GM03348 (cell line): ENCODE measurements around the gene EBLN1.

Experiments used
- DNase-seq: peaks from one replicate; pipeline ENCODE4 v3.0.0; 2012; ENCODE audit warnings: low spot score

Gene EBLN1

GRCh38 chr10:22217842-22218241, at the start of gene EBLN1:
TSS of gene EBLN1 (minus strand) at chr10:22218015. CDS start at chr10:22209983, 8,032 bp downstream.
- no peak for DNase-seq

- no peak for DNase-seq
Observed at GRCh38 chr10:22265839-22266537, 48.2 kb upstream of the EBLN1 start.

- DNase-seq: no peak
Observed at GRCh38 chr10:22263106-22263505, 45.3 kb upstream of the EBLN1 start.

DNA sequence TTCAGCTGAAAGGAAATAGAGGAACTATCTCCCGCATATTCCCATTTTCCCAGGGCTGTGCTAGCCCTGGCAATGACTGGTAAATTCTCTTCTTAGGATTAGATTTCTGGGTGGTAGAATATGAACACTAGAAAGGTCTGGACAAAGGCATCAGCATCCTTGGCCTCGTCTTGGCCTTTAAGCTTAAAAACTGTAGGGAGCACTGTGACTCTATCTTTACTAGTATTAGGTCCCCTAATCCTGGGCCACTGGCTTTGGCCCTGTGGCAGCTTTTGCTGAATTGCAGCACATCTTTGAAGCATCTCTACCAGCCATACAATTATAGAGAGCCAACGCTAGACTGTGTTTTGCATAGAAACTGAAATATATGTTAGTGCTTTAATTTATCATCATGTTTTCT, 41.5 kb upstream of the EBLN1 start:
- no peak for DNase-seq

DNA sequence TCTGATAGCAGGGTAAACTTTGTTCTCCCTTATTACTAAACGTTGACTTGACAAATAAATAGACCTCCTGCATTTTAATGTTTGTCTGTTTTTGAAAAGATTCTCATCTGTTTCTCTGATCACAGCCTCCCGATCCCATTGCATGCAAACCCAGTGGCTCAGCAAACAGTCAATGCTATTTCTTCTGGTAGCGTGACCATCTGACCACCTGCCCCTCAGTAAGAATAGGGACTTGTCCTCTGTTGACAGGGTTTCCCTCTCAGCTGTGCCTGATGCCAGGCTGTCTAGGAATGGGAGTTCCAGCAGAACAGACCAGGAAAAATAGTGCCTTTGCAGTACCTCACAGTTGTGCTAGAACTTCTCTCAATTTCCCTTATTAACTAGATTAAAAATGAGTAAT, 40.7 kb upstream of the EBLN1 start:
- DNase-seq: no peak

DNA sequence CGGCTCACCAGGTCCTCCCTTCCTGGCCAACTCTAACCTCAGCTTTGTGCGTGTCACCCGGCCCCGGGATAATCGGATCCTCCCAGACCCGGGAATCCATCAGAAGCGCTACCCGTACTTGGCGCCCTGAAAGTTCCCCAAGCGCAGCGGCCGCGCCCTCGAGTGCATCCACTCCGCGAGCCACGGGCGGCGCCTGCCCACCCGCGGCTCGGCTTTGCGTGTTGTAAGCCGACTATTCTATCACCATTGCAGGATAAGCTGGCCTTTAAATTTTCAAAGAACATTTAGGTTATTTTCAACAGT, 35.7 kb upstream of the EBLN1 start:
- no peak for DNase-seq

- DNase-seq: peak; percentile 60
Observed at GRCh38 chr10:22252801-22253579, 35.2 kb upstream of the EBLN1 start.

DNA sequence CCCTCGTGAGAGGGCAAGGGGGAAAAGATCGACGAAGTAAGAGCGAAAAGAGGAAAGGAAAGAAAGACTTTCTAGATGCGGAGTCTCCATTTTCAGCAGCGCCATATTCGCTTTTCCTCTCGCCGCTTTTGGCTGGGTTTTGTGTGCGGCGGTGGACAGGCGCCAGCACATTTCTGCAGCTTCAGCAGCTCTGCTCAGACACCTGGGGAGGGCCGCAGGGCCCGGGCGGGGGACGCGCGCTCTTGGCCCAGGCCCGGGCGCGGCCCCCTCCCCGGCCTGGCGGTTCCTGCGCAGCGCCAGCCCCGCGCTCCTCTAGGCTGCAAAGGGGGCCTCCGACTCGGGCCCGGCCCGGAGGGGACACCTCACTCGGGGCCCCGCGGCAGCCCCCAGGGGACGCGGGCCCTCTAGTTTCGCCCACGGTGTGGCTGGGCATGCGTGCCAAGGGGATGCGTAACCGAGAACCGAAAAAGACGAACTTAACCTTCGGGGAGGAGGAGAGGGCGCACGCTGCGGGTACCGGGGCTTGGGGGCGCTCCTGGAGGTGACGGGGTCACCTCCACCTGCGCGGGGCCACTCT, 34.5 kb upstream of the EBLN1 start:
- DNase-seq: peak; percentile 61

DNA sequence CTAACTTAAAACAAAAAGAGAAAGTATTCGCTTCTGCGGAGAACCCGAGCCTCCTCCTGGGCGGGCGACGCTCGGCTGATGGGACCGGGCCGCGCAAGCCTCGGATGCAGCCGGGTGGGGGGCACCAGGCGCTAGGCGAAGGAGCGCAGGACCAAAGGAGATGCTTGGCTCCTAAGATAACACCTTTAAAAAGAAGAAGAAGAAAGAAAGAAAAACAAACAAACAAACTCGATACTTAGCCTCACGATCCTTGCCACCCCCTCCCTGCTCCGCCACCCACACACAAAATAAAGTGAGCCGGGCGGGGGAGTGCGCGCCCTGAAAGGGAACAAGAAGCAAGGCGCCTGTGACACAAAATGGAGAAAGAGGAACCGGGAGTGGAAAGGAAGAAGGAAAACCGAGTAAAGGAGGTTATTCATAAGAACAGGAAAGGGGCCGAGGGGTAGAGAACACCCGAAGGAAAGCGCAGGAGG, 34.0 kb upstream of the EBLN1 start:
- DNase-seq: peak; percentile 80

DNA sequence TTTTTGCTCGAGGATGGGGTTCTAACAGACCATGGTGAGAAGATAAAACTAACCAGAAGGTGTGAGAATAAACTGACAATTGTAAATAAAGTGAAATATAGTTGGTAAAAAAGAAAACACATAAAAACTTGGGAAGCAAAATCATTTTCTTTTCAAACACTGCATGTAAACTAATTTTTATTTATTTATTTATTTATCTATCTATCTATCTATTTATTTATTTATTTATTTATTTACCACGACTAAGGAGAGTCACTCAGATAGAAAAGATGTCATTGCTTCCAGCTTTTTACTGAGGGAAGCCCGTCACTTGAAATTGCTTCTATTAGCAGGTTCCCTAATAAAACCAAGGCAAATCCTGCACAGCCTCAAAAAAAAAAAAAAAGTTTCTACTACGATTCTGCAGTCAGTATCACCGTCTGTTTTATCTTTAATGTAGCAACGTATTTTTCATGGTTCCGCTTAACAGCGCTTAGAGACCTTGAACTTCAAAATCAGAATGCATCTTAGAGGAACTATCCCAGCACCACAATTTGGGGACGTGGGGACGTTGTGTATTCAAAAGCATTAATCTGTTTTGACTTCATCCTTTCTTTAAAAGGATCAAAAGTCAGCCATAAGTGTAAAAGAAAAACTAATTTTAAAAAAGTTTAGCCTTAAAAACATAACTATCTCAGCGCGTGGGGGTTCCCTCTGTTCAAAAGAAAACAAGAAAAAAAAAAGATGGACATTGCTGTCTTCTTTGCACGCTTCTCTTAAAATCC, 33.3 kb upstream of the EBLN1 start:
- no peak for DNase-seq

- no peak for DNase-seq
Observed at GRCh38 chr10:22247636-22248035, 29.8 kb upstream of the EBLN1 start.

DNA sequence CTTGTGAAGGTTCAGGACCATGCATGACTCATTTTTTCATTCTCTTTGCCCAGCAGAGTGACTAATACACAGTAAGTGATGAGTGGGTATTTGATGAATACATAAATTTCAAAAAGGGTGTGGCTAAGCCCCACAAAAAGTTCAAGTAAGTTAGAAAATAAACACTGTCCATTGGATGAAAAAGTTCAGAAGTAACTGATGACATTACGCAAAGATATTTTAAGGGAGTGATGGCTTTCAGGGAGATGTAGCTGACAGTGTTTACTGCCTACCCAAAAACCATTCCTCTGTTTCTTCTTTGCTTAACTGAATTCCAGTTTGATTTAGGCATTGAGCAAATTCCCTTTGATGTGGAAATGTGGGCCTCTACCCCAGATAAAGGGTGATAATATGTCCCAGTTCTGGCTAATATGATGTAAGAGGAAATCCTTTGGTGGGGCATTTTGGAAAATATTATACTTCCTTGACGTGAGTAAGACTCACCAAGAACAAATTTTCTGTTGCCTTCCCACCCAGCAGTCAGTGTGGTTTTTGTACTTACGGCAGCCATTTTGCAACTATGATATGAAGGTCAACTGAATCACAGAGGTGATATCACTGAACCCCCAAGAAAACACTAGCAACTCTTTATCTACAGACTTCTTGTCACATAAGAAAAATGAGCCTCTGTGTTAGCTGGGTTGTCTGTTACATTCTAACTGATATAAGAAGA, 29.0 kb upstream of the EBLN1 start:
- DNase-seq: peak; percentile 46

DNA sequence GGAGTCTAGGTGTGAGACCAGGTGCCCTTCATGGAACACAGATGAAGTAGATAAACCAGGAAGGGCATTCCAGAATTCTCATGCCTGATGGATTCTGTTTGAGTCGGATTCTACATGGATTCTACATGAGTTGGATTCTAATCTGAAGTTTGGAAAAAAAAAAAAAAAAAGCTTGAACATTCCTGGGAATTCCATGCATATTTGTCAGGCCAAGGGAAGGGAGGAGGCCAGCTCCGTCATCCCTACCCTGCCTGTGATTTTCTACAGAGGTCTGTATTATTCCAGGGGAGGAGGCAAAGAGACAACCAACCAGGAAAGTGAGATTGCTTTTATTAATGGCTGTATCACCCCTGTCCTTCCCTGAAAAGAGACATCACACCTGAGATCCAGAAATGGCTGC, 27.8 kb upstream of the EBLN1 start:
- DNase-seq: peak; percentile 81

DNA sequence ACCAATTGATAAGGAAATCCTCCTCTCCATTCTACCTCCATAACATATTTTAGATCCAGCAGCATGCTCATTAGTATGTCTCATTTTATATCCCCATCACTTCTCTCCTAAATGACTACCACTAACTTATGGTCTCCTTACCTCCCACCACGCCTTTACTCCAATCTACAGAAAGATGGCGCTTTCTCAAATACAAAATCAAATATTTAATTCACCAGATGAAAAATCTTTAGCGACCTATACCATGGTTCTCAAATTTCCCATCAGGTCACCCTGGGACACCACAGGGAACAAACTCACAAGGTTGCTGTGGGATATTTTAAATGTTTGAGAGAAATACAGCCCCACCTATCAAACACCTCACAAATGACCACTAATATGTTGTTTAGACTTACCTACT, 27.0 kb upstream of the EBLN1 start:
- no peak for DNase-seq

DNA sequence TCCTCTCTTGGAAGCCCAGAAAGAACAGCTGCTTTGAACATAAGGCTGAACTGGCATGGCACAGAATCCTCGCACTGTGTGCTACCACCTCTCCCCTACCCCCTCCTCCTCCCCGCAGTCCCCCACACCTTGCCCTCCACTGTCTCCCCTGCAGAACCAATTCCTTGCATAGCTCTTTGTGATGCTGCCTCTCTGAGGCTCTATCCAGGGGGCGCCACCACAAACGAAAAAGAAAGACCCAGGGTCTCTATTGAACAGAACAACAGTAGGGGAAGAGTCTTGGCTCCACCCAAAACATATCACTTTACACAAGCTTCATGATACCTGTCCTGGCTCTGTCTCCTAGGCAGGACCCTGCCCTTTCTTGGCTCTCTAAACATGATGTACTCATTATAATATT, 26.2 kb upstream of the EBLN1 start:
- no peak for DNase-seq

- no peak for DNase-seq
Observed at GRCh38 chr10:22243321-22243720, 25.5 kb upstream of the EBLN1 start.

GRCh38 chr10:22231260-22231659, 13.4 kb upstream of the EBLN1 start:
- no peak for DNase-seq

GRCh38 chr10:22230158-22230833, 12.5 kb upstream of the EBLN1 start:
- DNase-seq: peak; percentile 44

DNA sequence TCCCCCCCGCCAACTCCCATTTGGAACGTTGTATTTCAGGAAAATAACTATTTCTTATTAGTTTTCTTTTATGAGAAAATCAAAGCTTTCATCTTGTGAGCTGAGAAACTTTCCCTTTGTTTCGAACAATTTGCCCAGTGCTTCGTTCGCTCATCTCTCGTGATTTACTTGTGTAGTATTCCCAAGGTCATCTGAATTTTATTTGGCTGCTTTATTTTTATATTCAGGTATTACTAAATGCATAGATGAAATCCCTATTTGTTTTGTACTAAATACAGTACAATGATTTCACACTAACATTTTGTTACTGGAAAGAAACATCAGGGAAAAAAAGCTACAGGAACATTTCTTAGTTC, 12.0 kb upstream of the EBLN1 start:
- no peak for DNase-seq

DNA sequence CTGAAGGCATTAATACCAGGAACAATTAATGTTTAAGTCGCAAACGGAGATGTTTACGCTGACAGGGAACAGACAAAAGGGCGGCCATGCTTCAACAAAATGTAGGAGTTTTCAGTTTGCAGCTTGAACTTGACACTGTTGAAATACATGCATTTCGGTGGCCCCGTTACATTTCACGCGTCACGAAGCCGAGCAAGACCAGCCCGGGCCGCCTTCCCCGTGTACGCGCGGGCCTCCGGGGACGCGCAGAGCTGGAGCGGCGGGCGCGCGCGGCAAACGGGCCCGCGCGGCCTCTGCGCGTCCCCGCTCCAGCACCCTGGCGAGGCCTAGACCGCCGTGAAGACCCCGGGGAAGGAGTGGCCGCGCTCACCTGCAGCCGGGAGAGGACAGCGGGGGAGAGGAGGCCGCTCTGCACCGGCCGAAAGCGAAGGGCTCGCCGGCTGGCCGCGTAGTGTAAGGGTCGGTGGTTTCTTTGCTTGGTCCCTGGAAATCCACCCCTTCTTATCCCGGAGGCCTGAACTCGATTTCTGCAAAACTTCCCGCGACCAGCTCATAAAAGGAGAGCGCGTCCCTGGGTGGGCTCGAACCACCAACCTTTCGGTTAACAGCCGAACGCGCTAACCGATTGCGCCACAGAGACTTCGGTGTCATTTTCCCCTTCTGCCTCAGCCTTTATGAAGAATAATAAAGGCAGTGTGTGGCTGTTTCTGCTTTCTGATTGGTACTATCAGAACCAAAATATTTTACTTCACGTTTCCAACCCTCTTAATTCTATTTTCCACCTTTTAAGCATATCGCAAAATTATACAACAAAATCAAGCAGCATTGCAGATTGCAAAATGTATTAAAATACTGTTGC, 11.4 kb upstream of the EBLN1 start:
- DNase-seq: peak; percentile 94
